Sigmoid colon (tissue), 7 donors: ENCODE data around the gene SMIM28. TPM values are rescaled to one million over a fixed set of nuclear protein-coding genes. Genes with fewer than 3 reads are reported as not detected.

Source experiments
- DNase-seq: peaks from one replicate; pipeline ENCODE4 v3.0.0-alpha.2; 2019
- H3K27ac ChIP-seq, 4 donors: fragments of 200-600 bp; sonication (generic); one replicate each; pipeline ENCODE4 v1.5.1; 2016 to 2019; ENCODE audit warnings: mild to moderate bottlenecking in 1 of 4
- H3K27me3 ChIP-seq, 3 donors: fragments of 200-600 bp; sonication (generic); one replicate each; pipeline ENCODE4 v1.5.1; 2019; ENCODE audit warnings: mild to moderate bottlenecking in 1 of 3
- H3K36me3 ChIP-seq, 4 donors: fragments of 200-600 bp; sonication (generic); one replicate each; pipeline ENCODE4 v1.5.1; 2016 to 2019
- H3K4me1 ChIP-seq, 4 donors: fragments of 200-600 bp; sonication (generic); one replicate each; pipeline ENCODE4 v1.5.1; 2017 to 2019
- H3K4me3 ChIP-seq, 4 donors: fragments of 200-600 bp; sonication (generic); one replicate each; pipeline ENCODE4 v1.5.1; 2017 to 2019; ENCODE audit warnings: mild to moderate bottlenecking in 2 of 4, moderate library complexity in 1 of 4
- H3K9me3 ChIP-seq, 4 donors: fragments of 200-600 bp in 3 of 4; sonication (generic) in 3 of 4; one replicate each; pipeline versions ENCODE4 v1.5.1 to v1.6.1; 2013 to 2019
- CTCF ChIP-seq, 4 experiments: fragments of 450-650 bp in 3 of 4; fragments of 200-600 bp in 1 of 4; IDR thresholded peaks; one replicate each; pipeline ENCODE4 v1.5.1; 2016 to 2019; ENCODE audit warnings: antibody characterized with exemption in 4 of 4, mild to moderate bottlenecking in 3 of 4, moderate library complexity in 2 of 4
- EP300 ChIP-seq, 4 donors: sonication (generic); formaldehyde crosslinking; IDR thresholded peaks; one replicate each; pipeline ENCODE4 v1.6.1; 2017; ENCODE audit warnings: antibody characterized with exemption in 4 of 4
- POLR2A ChIP-seq, 2 donors: fragments of 450-650 bp; IDR thresholded peaks; one replicate each; pipeline ENCODE4 v1.6.1; 2016; ENCODE audit warnings: antibody characterized with exemption in 2 of 2, mild to moderate bottlenecking in 2 of 2, moderate library complexity in 2 of 2
- POLR2AphosphoS5 ChIP-seq, 4 donors: sonication (generic); formaldehyde crosslinking; IDR thresholded peaks; one replicate each; pipeline ENCODE4 v1.6.1; 2017; ENCODE audit warnings: antibody characterized with exemption in 4 of 4
- WGBS, 2 donors: extraction: QIAGEN DNeasy Blood & Tissue Kit; methylation state at CpG; one replicate each; pipeline ENCODE4 v1.1.7; 2013; 5-methylcytosine and 5-hydroxymethylcytosine counted together
- intact Hi-C: fragments of 100-400 bp; cut with DNase I; formaldehyde crosslinking; loops from one replicate; pipeline ENCODE4 v1.15.1; 2023
- polyA plus RNA-seq, 3 donors: library from polyadenylated mRNA; stranded (reverse); fragments of 200-250 nt; gene quantifications; one replicate each; pipeline ENCODE4 v1.2.3, GENCODE V29; 2013
- total RNA-seq, 4 donors: library from RNA; depleted of rRNA; stranded (reverse); fragments of >200 nt; gene quantifications; one replicate each; pipeline ENCODE4 v1.1.0, GENCODE V29; 2016
- donor health status: healthy with polysubstance abuse.
- donor health status: Bipolar disorder and iron deficiency.
- donor health status: healthy.

Gene SMIM28
- total and polyA plus RNA-seq, 7 donors, result 0.66 to 5.3 (median 4.6) TPM; not detected in 2

GRCh38 chr6:138387577-138388368 lies 10.1 kb downstream of the SMIM28 start:
- Histone ChIP-seq H3K36me3 (no peaks in the 10 kb centered on the region), H3K27me3 (no peaks in the 10 kb centered on the region), H3K4me1 (no peaks in the 10 kb centered on the region), H3K27ac (no peak overlapping the region), H3K4me3 (no peak overlapping the region), H3K9me3 (no peaks in the 10 kb centered on the region)
- DNase-seq, result no peak
- 49 to 81% methylated on average over 8 of the region's 8 CpGs for WGBS, 2 donors
- TF ChIP-seq POLR2AphosphoS5 (IDR thresholded peaks at IDR 0.05) (no peak), CTCF (IDR thresholded peaks at IDR 0.05) (no peak), EP300 (IDR thresholded peaks at IDR 0.05) (no peak), POLR2A (IDR thresholded peaks at IDR 0.05) (no peak)
- intact Hi-C loops, result no loop called here

GRCh38 chr6:138389551-138389950 lies 11.8 kb downstream of the SMIM28 start:
- WGBS, 2 donors, result 84 to 93% methylated on average over 5 of the region's 5 CpGs
- H3K4me3 ChIP-seq, result no peak overlapping the region
- TF ChIP-seq POLR2AphosphoS5 (IDR thresholded peaks at IDR 0.05), result no peak
- no peaks in the 10 kb centered on the region for H3K4me1 ChIP-seq
- H3K9me3 ChIP-seq, result no peaks in the 10 kb centered on the region
- intact Hi-C loops, result no loop called here
- H3K36me3 ChIP-seq, result no peaks in the 10 kb centered on the region
- no peak overlapping the region for H3K27ac ChIP-seq
- DNase-seq, result no peak
- no peaks in the 10 kb centered on the region for H3K27me3 ChIP-seq

- TF ChIP-seq POLR2A (IDR thresholded peaks at IDR 0.05) (no peak), CTCF (IDR thresholded peaks at IDR 0.05) (no peak), EP300 (IDR thresholded peaks at IDR 0.05) (no peak), POLR2AphosphoS5 (IDR thresholded peaks at IDR 0.05) (no peak)
- WGBS, 2 donors, result 81 to 89% methylated on average over 5 of the region's 5 CpGs
- intact Hi-C loops, result no loop called here
- no peak overlapping the region for H3K27ac ChIP-seq
- no peak overlapping the region for H3K4me3 ChIP-seq
- no peaks in the 10 kb centered on the region for H3K4me1 ChIP-seq
- H3K36me3 ChIP-seq, result no peaks in the 10 kb centered on the region
- DNase-seq, result no peak
- H3K9me3 ChIP-seq, result no peaks in the 10 kb centered on the region
- no peaks in the 10 kb centered on the region for H3K27me3 ChIP-seq
Measured at GRCh38 chr6:138393871-138394783, 16.4 kb downstream of the SMIM28 start.

- no peak for DNase-seq
- no peaks in the 10 kb centered on the region for H3K9me3 ChIP-seq
- H3K36me3 ChIP-seq, result no peaks in the 10 kb centered on the region
- H3K4me3 ChIP-seq, result no peak overlapping the region
- 93 to 94% methylated on average over 5 of the region's 5 CpGs for WGBS, 2 donors
- no peak overlapping the region for H3K27ac ChIP-seq
- no peaks in the 10 kb centered on the region for H3K27me3 ChIP-seq
- H3K4me1 ChIP-seq, result no peaks in the 10 kb centered on the region
- intact Hi-C loops, result no loop called here
- TF ChIP-seq CTCF (IDR thresholded peaks at IDR 0.05) (no peak), POLR2AphosphoS5 (IDR thresholded peaks at IDR 0.05) (no peak), EP300 (IDR thresholded peaks at IDR 0.05) (no peak)
Measured at GRCh38 chr6:138396709-138397108, 19.0 kb downstream of the SMIM28 start.
